Naive thymus-derived CD4-positive, alpha-beta T cell (primary cell): ENCODE measurements around the gene EXOC6B. TPM values are rescaled to one million over a fixed set of nuclear protein-coding genes. Genes with fewer than 3 reads are reported as not detected.

Experiments
- ATAC-seq: fragments of 150-1000 bp; cut with Tn5 transposase; 2 replicates; pipeline ENCODE4 v1.10.0; 2021; ENCODE audit warnings: mild to moderate bottlenecking, moderate library complexity
- CTCF ChIA-PET: fragments of 350-600 bp; sonication (Branson Sonifier 250); formaldehyde crosslinking; loops from one replicate; lab custom pipeline; 2021; ENCODE audit warnings: antibody characterized with exemption; lab: Charles Lee
- POLR2A ChIA-PET: fragments of 350-600 bp; sonication (Branson Sonifier 250); formaldehyde crosslinking; loops from one replicate; lab custom pipeline; 2021; ENCODE audit warnings: antibody characterized with exemption, inconsistent platforms; lab: Charles Lee
- DNase-seq, 9 donors: peaks; one replicate each; pipeline versions ENCODE4 v3.0.0 to v3.0.0-alpha.2; 2020 to 2022; ENCODE audit warnings: mixed read lengths in 1 of 9
- H3K27ac ChIP-seq: one replicate; pipeline ENCODE4 v1.7.0; 2013; ENCODE audit warnings: mild to moderate bottlenecking, low read depth, low read length, moderate library complexity
- H3K27me3 ChIP-seq, 2 donors: one replicate each; pipeline ENCODE4 v1.7.0; 2013; ENCODE audit warnings: low read length in 2 of 2, mild to moderate bottlenecking in 2 of 2, moderate library complexity in 2 of 2; ENCODE audit not compliant: control insufficient read depth in 2 of 2, insufficient read depth in 2 of 2
- H3K36me3 ChIP-seq, 3 experiments: 1 replicate in 2 of 3; 2 replicates in 1 of 3; pipeline ENCODE4 v1.7.0; 2013; ENCODE audit warnings: low read length in 3 of 3, mild to moderate bottlenecking in 3 of 3, moderate library complexity in 1 of 3; ENCODE audit not compliant: insufficient read depth in 3 of 3, control insufficient read depth in 2 of 3
- H3K4me1 ChIP-seq, 2 donors: one replicate each; pipeline ENCODE4 v1.7.0; 2013; ENCODE audit warnings: low read length in 2 of 2, mild to moderate bottlenecking in 2 of 2, moderate library complexity in 1 of 2; ENCODE audit not compliant: control insufficient read depth in 2 of 2, insufficient read depth in 2 of 2
- H3K4me3 ChIP-seq: 2 replicates; pipeline ENCODE4 v1.7.0; 2013; ENCODE audit warnings: mild to moderate bottlenecking, low read length
- H3K9me3 ChIP-seq, 3 experiments: 1 replicate in 2 of 3; 2 replicates in 1 of 3; pipeline ENCODE4 v1.7.0; 2013; ENCODE audit warnings: low read length in 3 of 3; ENCODE audit not compliant: control insufficient read depth in 2 of 3
- H3K27ac Mint-ChIP-seq, 9 donors: one replicate each; pipeline ENCODE4 v1.8.0; 2020 to 2022; ENCODE audit warnings: mixed read lengths in 9 of 9, mild to moderate bottlenecking in 8 of 9, moderate library complexity in 5 of 9, inconsistent platforms in 2 of 9
- H3K27me3 Mint-ChIP-seq, 5 donors: one replicate each; pipeline ENCODE4 v1.8.0; 2021 to 2022; ENCODE audit warnings: mixed read lengths in 5 of 5, mild to moderate bottlenecking in 1 of 5
- H3K36me3 Mint-ChIP-seq, 5 donors: one replicate each; pipeline ENCODE4 v1.8.0; 2020 to 2022; ENCODE audit warnings: mixed read lengths in 5 of 5, mild to moderate bottlenecking in 3 of 5, inconsistent platforms in 1 of 5
- H3K4me1 Mint-ChIP-seq, 7 donors: one replicate each; pipeline ENCODE4 v1.8.0; 2020 to 2022; ENCODE audit warnings: mixed read lengths in 7 of 7, mild to moderate bottlenecking in 3 of 7, inconsistent platforms in 1 of 7
- H3K4me3 Mint-ChIP-seq, 10 donors: one replicate each; pipeline ENCODE4 v1.8.0; 2020 to 2022; ENCODE audit warnings: mild to moderate bottlenecking in 10 of 10, mixed read lengths in 10 of 10, moderate library complexity in 6 of 10, inconsistent platforms in 2 of 10
- H3K9me3 Mint-ChIP-seq, 11 donors: one replicate each; pipeline ENCODE4 v1.8.0; 2020 to 2022; ENCODE audit warnings: mixed read lengths in 11 of 11, mild to moderate bottlenecking in 4 of 11, inconsistent platforms in 1 of 11, moderate library complexity in 1 of 11
- intact Hi-C, 2 donors: fragments of 100-400 bp; cut with micrococcal nuclease; formaldehyde crosslinking; loops; one replicate each; pipeline ENCODE4 v1.15.1; 2023
- polyA plus RNA-seq, 2 donors: library from polyadenylated mRNA; unstranded; fragments of 300-500 nt; fragmentation: Illumina TruSeq; gene quantifications; one replicate each; pipeline ENCODE4 v1.2.3, GENCODE V29; 2021
- total RNA-seq, 6 experiments: library from RNA in 5 of 6; stranded (reverse) in 5 of 6; gene quantifications; 1 replicate in 5 of 6; 2 replicates in 1 of 6; pipeline ENCODE4 v1.2.3 and lab custom pipeline; 2021 to 2026

The EXOC6B gene
- total and polyA plus RNA-seq, 7 experiments from 2014 or later: 3.5 to 21.9 (median 15.1) TPM

GRCh38 chr2:72826156-72826477 is 284 bp upstream of the EXOC6B start:
- Mint-ChIP-seq H3K9me3 (peaks cover 0 to 2% (median 0%) of the 10 kb centered on the region in 11 donors), H3K4me1 (peaks cover 20 to 48% (median 42%) of the 10 kb centered on the region in 7 donors), H3K27ac (peak overlapping the region in 8 of 9 donors; percentile 70 to 95 (median 92)), H3K4me3 (peak overlapping the region; percentile 88 to 99 (median 96)), H3K36me3 (peaks cover 3 to 9% (median 6%) of the 10 kb centered on the region in 5 donors), H3K27me3 (peaks cover 0 to 15% (median 5%) of the 10 kb centered on the region in 5 donors)
- Histone ChIP-seq H3K36me3 (peaks cover 0 to 7% (median 0%) of the 10 kb centered on the region in 3 experiments), H3K4me1 (peaks cover 14 to 19% of the 10 kb centered on the region in 2 donors), H3K4me3 (peak overlapping the region; percentile 70), H3K27me3 (no peaks in the 10 kb centered on the region), H3K27ac (peak overlapping the region; percentile 69), H3K9me3 (no peaks in the 10 kb centered on the region)
- DNase-seq: no peak
- no peak for ATAC-seq
- POLR2A ChIA-PET: interaction anchor here (0.7 kb wide), 1 partner anchor 29 kb away, joined by 3 read pairs; no protein-coding TSS in a partner anchor
- CTCF ChIA-PET: interaction anchor here (1.1 kb wide), 1 partner anchor 33 kb away, joined by 6 read pairs; no protein-coding TSS in a partner anchor
- intact Hi-C loops: loop anchor here in 1 of 2 donors (1.0 to 5.0 kb wide), 5 partner anchors 246 to 1599 kb away; partner anchors contain the start of genes ALMS1, PAIP2B, SFXN5 and TPRKB

GRCh38 chr2:72824224-72824842 is 1.5 kb downstream of the EXOC6B start:
- Histone ChIP-seq H3K27me3 (no peaks in the 10 kb centered on the region), H3K27ac (no peak overlapping the region), H3K4me1 (peaks cover 14 to 19% of the 10 kb centered on the region in 2 donors), H3K4me3 (peak overlapping the region; percentile 70), H3K36me3 (peaks cover 0 to 7% (median 0%) of the 10 kb centered on the region in 3 experiments), H3K9me3 (no peaks in the 10 kb centered on the region)
- Mint-ChIP-seq H3K27ac (peak overlapping the region in 7 of 9 donors; percentile 16 to 95 (median 80)), H3K36me3 (peaks cover 3 to 12% (median 9%) of the 10 kb centered on the region in 5 donors), H3K27me3 (peaks cover 0 to 9% (median 0%) of the 10 kb centered on the region in 5 donors), H3K9me3 (peaks cover 0 to 2% (median 0%) of the 10 kb centered on the region in 11 donors), H3K4me1 (peaks cover 30 to 51% (median 45%) of the 10 kb centered on the region in 7 donors), H3K4me3 (peak overlapping the region; percentile 85 to 98 (median 96))
- ChIA-PET CTCF (no interaction called here), POLR2A (interaction anchor here (1.2 kb wide), 1 partner anchor 10 kb away, joined by 3 read pairs; no protein-coding TSS in a partner anchor)
- intact Hi-C loops: loop anchor here in 1 of 2 donors (2.0 kb wide), 4 partner anchors 38 to 246 kb away; partner anchors contain the start of genes SFXN5 and SPR
- DNase-seq (no peak), ATAC-seq (no peak)

GRCh38 chr2:72822794-72823193 is 3.0 kb downstream of the EXOC6B start:
- intact Hi-C loops: no loop called here
- Mint-ChIP-seq H3K36me3 (peaks cover 4 to 16% (median 9%) of the 10 kb centered on the region in 5 donors), H3K9me3 (peaks cover 0 to 2% (median 0%) of the 10 kb centered on the region in 11 donors), H3K27me3 (peaks cover 0 to 7% (median 0%) of the 10 kb centered on the region in 5 donors), H3K27ac (no peak overlapping the region), H3K4me1 (peaks cover 27 to 55% (median 45%) of the 10 kb centered on the region in 7 donors), H3K4me3 (peak overlapping the region in 4 of 10 donors; percentile 19 to 53 (median 27))
- DNase-seq (no peak), ATAC-seq (no peak)
- no peaks in the 10 kb centered on the region for H3K27me3 ChIP-seq
- ChIA-PET CTCF (no interaction called here), POLR2A (no interaction called here)
- H3K4me1 ChIP-seq: peaks cover 14 to 19% of the 10 kb centered on the region in 2 donors
- no peak overlapping the region for H3K27ac ChIP-seq
- peaks cover 0 to 7% (median 0%) of the 10 kb centered on the region in 3 experiments for H3K36me3 ChIP-seq
- no peaks in the 10 kb centered on the region for H3K9me3 ChIP-seq
- H3K4me3 ChIP-seq: no peak overlapping the region

GRCh38 chr2:72821983-72822382 is 3.9 kb downstream of the EXOC6B start:
- Histone ChIP-seq H3K9me3 (no peaks in the 10 kb centered on the region), H3K36me3 (peaks cover 0 to 7% (median 0%) of the 10 kb centered on the region in 3 experiments), H3K4me1 (peaks cover 14 to 19% of the 10 kb centered on the region in 2 donors), H3K27ac (no peak overlapping the region), H3K4me3 (no peak overlapping the region), H3K27me3 (no peaks in the 10 kb centered on the region)
- H3K4me3 Mint-ChIP-seq: peak overlapping the region in 5 of 10 donors; percentile 1 to 53 (median 9)
- peaks cover 0 to 8% (median 0%) of the 10 kb centered on the region in 5 donors for H3K27me3 Mint-ChIP-seq
- no peak for ATAC-seq
- POLR2A ChIA-PET: no interaction called here
- H3K9me3 Mint-ChIP-seq: peaks cover 0 to 2% (median 0%) of the 10 kb centered on the region in 11 donors
- H3K27ac Mint-ChIP-seq: no peak overlapping the region
- DNase-seq: no peak
- H3K4me1 Mint-ChIP-seq: peaks cover 27 to 61% (median 47%) of the 10 kb centered on the region in 7 donors
- H3K36me3 Mint-ChIP-seq: peaks cover 5 to 12% (median 9%) of the 10 kb centered on the region in 5 donors
- CTCF ChIA-PET: no interaction called here
- intact Hi-C loops: no loop called here

- Histone ChIP-seq H3K27me3 (no peaks in the 10 kb centered on the region), H3K9me3 (no peaks in the 10 kb centered on the region), H3K4me1 (peaks cover 14 to 18% of the 10 kb centered on the region in 2 donors), H3K4me3 (no peak overlapping the region), H3K36me3 (peaks cover 0 to 7% (median 0%) of the 10 kb centered on the region in 3 experiments), H3K27ac (no peak overlapping the region)
- Mint-ChIP-seq H3K4me1 (peaks cover 24 to 64% (median 50%) of the 10 kb centered on the region in 7 donors), H3K36me3 (peaks cover 5 to 12% (median 8%) of the 10 kb centered on the region in 5 donors), H3K27ac (no peak overlapping the region), H3K9me3 (peaks cover 0 to 2% (median 0%) of the 10 kb centered on the region in 11 donors), H3K4me3 (peak overlapping the region in 1 of 10 donors; percentile 4), H3K27me3 (peaks cover 0 to 9% (median 0%) of the 10 kb centered on the region in 5 donors)
- intact Hi-C loops: no loop called here
- ChIA-PET CTCF (no interaction called here), POLR2A (no interaction called here)
- DNase-seq: no peak
- ATAC-seq: no peak
Measured at GRCh38 chr2:72821118-72821517, 4.7 kb downstream of the EXOC6B start.

- peaks cover 0 to 15% (median 8%) of the 10 kb centered on the region in 5 donors for H3K36me3 Mint-ChIP-seq
- CTCF ChIA-PET: no interaction called here
- Histone ChIP-seq H3K4me3 (no peak overlapping the region), H3K36me3 (no peaks in the 10 kb centered on the region), H3K9me3 (no peaks in the 10 kb centered on the region), H3K4me1 (peaks cover 7 to 11% of the 10 kb centered on the region in 2 donors), H3K27me3 (no peaks in the 10 kb centered on the region), H3K27ac (no peak overlapping the region)
- POLR2A ChIA-PET: no interaction called here
- H3K9me3 Mint-ChIP-seq: no peaks in the 10 kb centered on the region
- no peak for DNase-seq
- H3K27me3 Mint-ChIP-seq: peaks cover 0 to 5% (median 0%) of the 10 kb centered on the region in 5 donors
- H3K4me3 Mint-ChIP-seq: no peak overlapping the region
- H3K27ac Mint-ChIP-seq: no peak overlapping the region
- intact Hi-C loops: no loop called here
- no peak for ATAC-seq
- H3K4me1 Mint-ChIP-seq: peaks cover 11 to 61% (median 46%) of the 10 kb centered on the region in 7 donors
Measured at GRCh38 chr2:72819501-72819900, 6.3 kb downstream of the EXOC6B start.
